DOHH2 (cell line): Measurements from ENCODE around the gene KRTAP9-3.

Experiments used
- CTCF ChIP-seq: fragments of 200-600 bp; sonication (generic); IDR thresholded peaks from one replicate; pipeline ENCODE4 v1.5.1; 2014; ENCODE audit warnings: antibody characterized with exemption, mild to moderate bottlenecking, low read depth, low read length; ENCODE audit not compliant: poor library complexity, severe bottlenecking
- EZH2phosphoT487 ChIP-seq: fragments of 200-600 bp; sonication (generic); IDR thresholded peaks from 2 replicates; pipeline ENCODE4 v1.6.1; 2017; ENCODE audit warnings: borderline replicate concordance, mild to moderate bottlenecking, antibody characterized with exemption, low read length, moderate library complexity, mixed read lengths

GRCh38 chr17:41215681-41216080 lies 16.6 kb upstream of the KRTAP9-3 start:
- TF ChIP-seq CTCF (no peak), EZH2phosphoT487 (no peak)
